Measurements from ENCODE around the gene SARM1. TPM values are rescaled to one million over a fixed set of nuclear protein-coding genes. Genes with fewer than 3 reads are reported as not detected.

Gene SARM1
- total and polyA plus RNA-seq, 2 experiments from 2014 or later = 14.5 to 19.5 TPM

GRCh38 chr17:28363186-28363585 is 8.3 kb upstream of the SARM1 start:
- no peaks in the 10 kb centered on the region for H3K9me2 ChIP-seq (replicated peaks; ENCODE audit: insufficient read depth)
- H3K27me3 ChIP-seq = no peaks in the 10 kb centered on the region
- H4K20me1 ChIP-seq (ENCODE audit: insufficient read depth, poor library complexity, severe bottlenecking) = no peaks in the 10 kb centered on the region
- no peak for DNase-seq (ENCODE audit: low spot score)
- H3K9me3 ChIP-seq (ENCODE audit: low read depth) = no peaks in the 10 kb centered on the region
- no peak overlapping the region for H2AFZ ChIP-seq
- peaks cover 12% of the 10 kb centered on the region for H3K79me2 ChIP-seq
- H3K4me1 ChIP-seq (ENCODE audit: insufficient read depth) = peaks cover 4% of the 10 kb centered on the region
- no peak overlapping the region for H3K27ac ChIP-seq
- H3K4me3 ChIP-seq = no peak overlapping the region
- no peak overlapping the region for H3K4me2 ChIP-seq
- TF ChIP-seq, protein P1, sequence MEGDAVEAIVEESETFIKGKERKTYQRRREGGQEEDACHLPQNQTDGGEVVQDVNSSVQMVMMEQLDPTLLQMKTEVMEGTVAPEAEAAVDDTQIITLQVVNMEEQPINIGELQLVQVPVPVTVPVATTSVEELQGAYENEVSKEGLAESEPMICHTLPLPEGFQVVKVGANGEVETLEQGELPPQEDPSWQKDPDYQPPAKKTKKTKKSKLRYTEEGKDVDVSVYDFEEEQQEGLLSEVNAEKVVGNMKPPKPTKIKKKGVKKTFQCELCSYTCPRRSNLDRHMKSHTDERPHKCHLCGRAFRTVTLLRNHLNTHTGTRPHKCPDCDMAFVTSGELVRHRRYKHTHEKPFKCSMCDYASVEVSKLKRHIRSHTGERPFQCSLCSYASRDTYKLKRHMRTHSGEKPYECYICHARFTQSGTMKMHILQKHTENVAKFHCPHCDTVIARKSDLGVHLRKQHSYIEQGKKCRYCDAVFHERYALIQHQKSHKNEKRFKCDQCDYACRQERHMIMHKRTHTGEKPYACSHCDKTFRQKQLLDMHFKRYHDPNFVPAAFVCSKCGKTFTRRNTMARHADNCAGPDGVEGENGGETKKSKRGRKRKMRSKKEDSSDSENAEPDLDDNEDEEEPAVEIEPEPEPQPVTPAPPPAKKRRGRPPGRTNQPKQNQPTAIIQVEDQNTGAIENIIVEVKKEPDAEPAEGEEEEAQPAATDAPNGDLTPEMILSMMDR (IDR thresholded peaks at IDR 0.05; ENCODE audit: poor library complexity) = no peak
- TF ChIP-seq EZH2 (IDR thresholded peaks at IDR 0.05; ENCODE audit: borderline replicate concordance) = no peak
- no peak for TF ChIP-seq EZH2phosphoT487 (IDR thresholded peaks at IDR 0.05; ENCODE audit: low read depth, severe bottlenecking, unreplicated experiment)
- WGBS (ENCODE audit: low lambda C conversion rate, missing lambda C conversion rate) = 74% methylated on average over 5 of the region's 5 CpGs
- H3K36me3 ChIP-seq (replicated peaks; ENCODE audit: insufficient read depth, low read depth) = no peaks in the 10 kb centered on the region

DNA sequence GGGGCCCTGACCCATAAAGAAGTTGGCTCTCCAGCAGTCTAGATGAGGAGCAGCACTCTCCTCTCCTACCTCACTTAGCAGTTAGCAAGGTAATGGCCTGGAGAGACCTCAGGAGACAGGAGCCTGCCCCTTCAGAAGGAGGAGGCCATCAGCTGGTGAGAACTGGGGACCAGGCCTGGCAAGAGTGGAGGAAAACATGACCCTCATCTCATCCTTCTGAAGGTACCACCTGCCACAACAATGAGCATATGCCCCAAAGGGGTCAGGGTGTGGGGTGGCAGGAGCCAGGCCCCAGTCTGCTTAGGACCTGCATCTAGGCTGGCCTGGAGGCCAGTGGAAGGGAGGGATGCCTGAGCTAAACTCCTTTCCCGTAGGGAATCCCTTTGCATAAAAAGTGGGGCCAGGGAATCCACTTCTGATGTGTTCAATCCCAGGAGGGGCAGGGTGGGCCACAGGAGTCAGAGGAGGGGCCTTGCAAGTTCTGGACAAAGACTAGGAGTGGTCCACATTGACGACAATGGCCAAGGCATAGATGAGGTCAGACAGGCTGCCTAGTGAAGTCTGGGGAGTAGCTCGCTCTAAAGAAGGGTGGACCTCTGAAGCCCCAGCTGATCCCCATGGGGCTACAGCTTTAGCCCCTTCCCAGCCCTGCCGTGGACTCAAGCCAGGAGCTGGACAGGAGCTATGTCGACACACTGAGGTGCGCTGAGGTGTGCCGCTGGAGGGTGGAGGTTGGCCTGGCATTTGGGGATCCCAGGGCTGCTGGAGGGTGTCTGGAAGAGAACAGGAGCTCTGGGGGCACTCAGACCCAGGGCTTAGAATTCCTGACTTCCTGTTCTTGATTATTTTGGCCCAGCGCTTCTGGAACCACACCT is 7.5 kb upstream of the SARM1 start:
- H4K20me1 ChIP-seq (ENCODE audit: insufficient read depth, poor library complexity, severe bottlenecking) = no peaks in the 10 kb centered on the region
- H3K4me2 ChIP-seq = no peak overlapping the region
- H2AFZ ChIP-seq = no peak overlapping the region
- no peaks in the 10 kb centered on the region for H3K27me3 ChIP-seq
- WGBS (ENCODE audit: low lambda C conversion rate, missing lambda C conversion rate) = 91% methylated on average over 8 of the region's 8 CpGs
- no peak for TF ChIP-seq EZH2 (IDR thresholded peaks at IDR 0.05; ENCODE audit: borderline replicate concordance)
- TF ChIP-seq, protein P1 (IDR thresholded peaks at IDR 0.05; ENCODE audit: poor library complexity) = no peak
- TF ChIP-seq EZH2phosphoT487 (IDR thresholded peaks at IDR 0.05; ENCODE audit: low read depth, severe bottlenecking, unreplicated experiment) = no peak
- H3K79me2 ChIP-seq = peaks cover 4% of the 10 kb centered on the region
- H3K4me3 ChIP-seq = no peak overlapping the region
- H3K36me3 ChIP-seq (replicated peaks; ENCODE audit: insufficient read depth, low read depth) = no peaks in the 10 kb centered on the region
- no peaks in the 10 kb centered on the region for H3K9me2 ChIP-seq (replicated peaks; ENCODE audit: insufficient read depth)
- no peak overlapping the region for H3K27ac ChIP-seq
- peaks cover 7% of the 10 kb centered on the region for H3K4me1 ChIP-seq (ENCODE audit: insufficient read depth)
- no peak for DNase-seq (ENCODE audit: low spot score)
- H3K9me3 ChIP-seq (ENCODE audit: low read depth) = no peaks in the 10 kb centered on the region

DNA sequence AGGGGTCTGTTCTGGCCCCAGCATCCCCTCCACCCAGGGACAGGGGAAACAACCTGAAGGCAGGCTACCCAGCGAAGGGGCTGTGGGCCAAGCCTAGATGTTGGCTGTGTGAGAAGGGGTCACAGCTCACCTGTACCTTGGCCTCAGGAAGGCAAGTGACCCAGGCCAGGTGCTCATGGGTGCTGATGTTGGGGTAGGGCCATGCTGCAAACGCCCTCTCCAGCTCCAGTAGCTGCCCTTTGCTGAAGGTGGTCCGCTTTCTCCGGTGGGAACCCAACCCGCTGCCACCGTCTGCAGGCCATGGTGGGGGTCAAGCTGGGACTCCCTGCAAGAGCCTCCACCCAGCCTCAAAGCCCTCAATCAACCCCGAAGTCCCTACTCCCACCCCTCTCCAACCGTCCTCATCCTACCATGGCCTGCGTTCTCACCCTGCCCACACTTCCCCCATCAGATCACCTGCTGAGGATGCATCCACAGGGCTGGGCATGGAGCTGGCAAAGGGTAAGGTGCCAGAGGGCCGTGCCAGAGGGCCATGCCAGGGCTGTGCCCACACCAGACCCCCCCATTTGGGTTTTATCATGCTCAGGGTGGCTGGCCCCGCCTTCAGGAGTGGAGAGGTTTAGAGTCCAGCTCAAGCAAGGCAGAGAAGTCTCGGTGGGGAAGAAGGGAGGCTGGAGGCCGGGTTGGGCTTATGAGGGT is 6.7 kb upstream of the SARM1 start, which contains the start of gene SEBOX:
TSS of gene SEBOX (minus strand) at position 535 of the 699 bp plus-strand sequence. CDS start at position 487, 48 bp downstream.
- peaks cover 10% of the 10 kb centered on the region for H3K4me1 ChIP-seq (ENCODE audit: insufficient read depth)
- TF ChIP-seq, protein P1 (IDR thresholded peaks at IDR 0.05; ENCODE audit: poor library complexity) = no peak
- TF ChIP-seq EZH2phosphoT487 (IDR thresholded peaks at IDR 0.05; ENCODE audit: low read depth, severe bottlenecking, unreplicated experiment) (no peak), EZH2 (IDR thresholded peaks at IDR 0.05; ENCODE audit: borderline replicate concordance) (no peak)
- no peak within 1 kb of the TSS for H3K4me3 ChIP-seq
- 97% methylated on average over 13 of the region's 13 CpGs for WGBS (ENCODE audit: low lambda C conversion rate, missing lambda C conversion rate)
- H3K27ac ChIP-seq = no peak within 1 kb of the TSS
- H3K9me2 ChIP-seq (replicated peaks; ENCODE audit: insufficient read depth) = no peaks in the 10 kb centered on the region
- H4K20me1 ChIP-seq (ENCODE audit: insufficient read depth, poor library complexity, severe bottlenecking) = no peaks in the 10 kb centered on the region
- DNase-seq (ENCODE audit: low spot score) = no peak
- H3K36me3 ChIP-seq (replicated peaks; ENCODE audit: insufficient read depth, low read depth) = no peaks in the 10 kb centered on the region
- no peaks in the 10 kb centered on the region for H3K27me3 ChIP-seq
- H3K4me2 ChIP-seq = no peak within 1 kb of the TSS
- H3K9me3 ChIP-seq (ENCODE audit: low read depth) = no peaks in the 10 kb centered on the region
- H2AFZ ChIP-seq = no peak within 1 kb of the TSS
- no peaks in the 10 kb centered on the region for H3K79me2 ChIP-seq
